HEK293 (cell line): ENCODE results near the gene BCS1L.

Experiments
- CTCF ChIA-PET: fragments of 350-600 bp; formaldehyde crosslinking; extraction: SDS; loops from one replicate; lab custom pipeline; 2021; ENCODE audit warnings: antibody characterized with exemption; lab: Yijun Ruan, JAX
- POLR2A ChIA-PET: fragments of 300-600 bp; formaldehyde crosslinking; extraction: SDS; loops from one replicate; lab custom pipeline; 2020; ENCODE audit warnings: antibody characterized with exemption, inconsistent platforms; lab: Yijun Ruan, JAX
- H3K27ac ChIP-seq: fragments of 200-500 bp; sonication (Bioruptor generic); 2 replicates; pipeline ENCODE4 v1.5.1; 2014; ENCODE audit warnings: low read depth, low read length, control low read depth, inconsistent platforms; ENCODE audit errors: extremely low read depth
- H3K36me3 ChIP-seq, 2 experiments: fragments of 200-500 bp in 1 of 2; sonication (Bioruptor generic) in 1 of 2; 1 replicate in 1 of 2; 2 replicates in 1 of 2; pipeline ENCODE4 v1.5.1; 2014 to 2017; ENCODE audit warnings: inconsistent platforms in 2 of 2, low read length in 2 of 2; ENCODE audit not compliant: control insufficient read depth in 2 of 2, insufficient read depth in 1 of 2
- H3K4me1 ChIP-seq: fragments of 200-500 bp; sonication (Bioruptor generic); 2 replicates; pipeline ENCODE4 v1.5.1; 2014; ENCODE audit warnings: mild to moderate bottlenecking, low read length, inconsistent platforms; ENCODE audit not compliant: control insufficient read depth, insufficient read depth
- H3K4me3 ChIP-seq: 2 replicates; pipeline ENCODE4 v1.5.1; 2011; ENCODE audit warnings: low read depth, mild to moderate bottlenecking, control low read depth, low read length, moderate library complexity
- H3K9me3 ChIP-seq: fragments of 200-500 bp; sonication (Bioruptor generic); 2 replicates; pipeline ENCODE4 v1.5.1; 2014; ENCODE audit warnings: low read depth, low read length, inconsistent platforms; ENCODE audit not compliant: control insufficient read depth, insufficient read depth
- GLI4 ChIP-seq: fragments of 450-650 bp; formaldehyde crosslinking; IDR thresholded peaks from 2 replicates; pipeline ENCODE4 v1.5.1; 2016; ENCODE audit warnings: missing biosample characterization, missing genetic modification characterization
- GLIS1 ChIP-seq: fragments of 450-650 bp; formaldehyde crosslinking; IDR thresholded peaks from 2 replicates; pipeline ENCODE4 v1.5.1; 2016; ENCODE audit warnings: missing biosample characterization, missing genetic modification characterization
- PRDM1 ChIP-seq: fragments of 450-650 bp; formaldehyde crosslinking; IDR thresholded peaks from 2 replicates; pipeline ENCODE4; 2016; ENCODE audit warnings: missing biosample characterization, missing genetic modification characterization
- YY2 ChIP-seq: fragments of 450-650 bp; formaldehyde crosslinking; IDR thresholded peaks from 2 replicates; pipeline ENCODE4 v1.5.1; 2016; ENCODE audit warnings: missing biosample characterization, missing genetic modification characterization
- ZFP3 ChIP-seq: fragments of 450-650 bp; formaldehyde crosslinking; IDR thresholded peaks from 2 replicates; pipeline ENCODE4 v1.5.1; 2016; ENCODE audit warnings: low read depth, missing biosample characterization, missing genetic modification characterization
- ZIC2 ChIP-seq: fragments of 450-650 bp; formaldehyde crosslinking; IDR thresholded peaks from 2 replicates; pipeline ENCODE4 v1.5.1; 2016; ENCODE audit warnings: missing biosample characterization, missing genetic modification characterization
- ZNF324 ChIP-seq: fragments of 450-650 bp; formaldehyde crosslinking; IDR thresholded peaks from 2 replicates; pipeline ENCODE4 v1.5.1; 2016; ENCODE audit warnings: missing biosample characterization, missing genetic modification characterization
- ZNF335 ChIP-seq: fragments of 450-650 bp; formaldehyde crosslinking; conservative IDR thresholded peaks from 2 replicates; pipeline ENCODE4 v1.5.1; 2016; ENCODE audit warnings: missing biosample characterization, missing genetic modification characterization
- ZNF391 ChIP-seq: fragments of 450-650 bp; formaldehyde crosslinking; IDR thresholded peaks from 2 replicates; pipeline ENCODE4 v1.5.1; 2016; ENCODE audit warnings: low read depth, missing biosample characterization, missing genetic modification characterization, borderline replicate concordance
- ZNF423 ChIP-seq: fragments of 450-650 bp; formaldehyde crosslinking; IDR thresholded peaks from 2 replicates; pipeline ENCODE4 v1.5.1; 2016; ENCODE audit warnings: missing biosample characterization, missing genetic modification characterization
- ZNF514 ChIP-seq: fragments of 450-650 bp; formaldehyde crosslinking; IDR thresholded peaks from 2 replicates; pipeline ENCODE4 v1.5.1; 2016; ENCODE audit warnings: missing biosample characterization, missing genetic modification characterization
- ZNF529 ChIP-seq: fragments of 450-650 bp; formaldehyde crosslinking; IDR thresholded peaks from 2 replicates; pipeline ENCODE4 v1.5.1; 2017; ENCODE audit warnings: missing genetic modification characterization, missing biosample characterization; ENCODE audit not compliant: insufficient replicate concordance
- ZNF600 ChIP-seq: fragments of 450-650 bp; formaldehyde crosslinking; IDR thresholded peaks from 2 replicates; pipeline ENCODE4 v1.5.1; 2016; ENCODE audit warnings: missing biosample characterization, missing genetic modification characterization
- ZNF701 ChIP-seq: fragments of 450-650 bp; formaldehyde crosslinking; IDR thresholded peaks from 2 replicates; pipeline ENCODE4 v1.5.1; 2016; ENCODE audit warnings: missing biosample characterization, missing genetic modification characterization
- TF ChIP-seq, protein P1 (sequence below): fragments of 450-650 bp; formaldehyde crosslinking; IDR thresholded peaks from 2 replicates; pipeline ENCODE4 v1.5.1; 2016; ENCODE audit warnings: missing biosample characterization, missing genetic modification characterization
- TF ChIP-seq, protein P2 (sequence below): fragments of 450-650 bp; formaldehyde crosslinking; IDR thresholded peaks from 2 replicates; pipeline ENCODE4 v1.5.1; 2017; ENCODE audit warnings: missing biosample characterization, missing genetic modification characterization
- TF ChIP-seq, protein P3 (sequence below): fragments of 450-650 bp; formaldehyde crosslinking; IDR thresholded peaks from 2 replicates; pipeline ENCODE4 v1.5.1; 2016; ENCODE audit warnings: missing biosample characterization, missing genetic modification characterization
- TF ChIP-seq, protein P4 (sequence below): sonication (generic); formaldehyde crosslinking; IDR thresholded peaks from 2 replicates; pipeline ENCODE4 v1.8.1; 2022; ENCODE audit warnings: mild to moderate bottlenecking, moderate library complexity, missing genetic modification reagents
- TF ChIP-seq, protein P5 (sequence below): IDR thresholded peaks from 2 replicates; pipeline ENCODE4 v1.6.1; 2011; ENCODE audit warnings: mild to moderate bottlenecking, low read depth, low read length, borderline replicate concordance

BCS1L gene

DNA sequence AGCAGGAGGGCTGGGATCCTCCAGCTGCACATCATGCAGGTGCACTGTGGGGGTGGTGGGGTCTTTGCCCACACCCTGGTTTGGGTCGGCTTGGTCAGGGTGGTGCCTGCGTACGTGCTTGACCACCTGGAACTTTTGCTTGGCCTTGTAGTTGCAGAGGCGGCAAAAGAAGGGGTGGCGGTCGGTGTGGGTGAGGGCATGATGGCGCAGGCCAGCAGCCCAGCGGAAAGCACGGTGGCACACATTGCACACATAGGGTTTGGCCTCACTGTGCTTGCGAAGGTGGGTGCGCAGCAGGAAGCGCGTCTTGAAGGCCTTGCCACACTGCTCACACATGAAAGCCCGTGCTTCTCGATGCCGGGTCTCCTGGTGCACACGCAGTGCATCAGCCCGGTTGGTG is 21.1 kb upstream of the BCS1L start:
- Histone ChIP-seq H3K27ac (no peak overlapping the region), H3K4me3 (no peak overlapping the region), H3K9me3 (no peaks in the 10 kb centered on the region), H3K36me3 (peaks cover 37 to 92% of the 10 kb centered on the region in 2 experiments), H3K4me1 (no peaks in the 10 kb centered on the region)
- ChIA-PET POLR2A (no interaction called here), CTCF (no interaction called here)
- TF ChIP-seq, protein P1, sequence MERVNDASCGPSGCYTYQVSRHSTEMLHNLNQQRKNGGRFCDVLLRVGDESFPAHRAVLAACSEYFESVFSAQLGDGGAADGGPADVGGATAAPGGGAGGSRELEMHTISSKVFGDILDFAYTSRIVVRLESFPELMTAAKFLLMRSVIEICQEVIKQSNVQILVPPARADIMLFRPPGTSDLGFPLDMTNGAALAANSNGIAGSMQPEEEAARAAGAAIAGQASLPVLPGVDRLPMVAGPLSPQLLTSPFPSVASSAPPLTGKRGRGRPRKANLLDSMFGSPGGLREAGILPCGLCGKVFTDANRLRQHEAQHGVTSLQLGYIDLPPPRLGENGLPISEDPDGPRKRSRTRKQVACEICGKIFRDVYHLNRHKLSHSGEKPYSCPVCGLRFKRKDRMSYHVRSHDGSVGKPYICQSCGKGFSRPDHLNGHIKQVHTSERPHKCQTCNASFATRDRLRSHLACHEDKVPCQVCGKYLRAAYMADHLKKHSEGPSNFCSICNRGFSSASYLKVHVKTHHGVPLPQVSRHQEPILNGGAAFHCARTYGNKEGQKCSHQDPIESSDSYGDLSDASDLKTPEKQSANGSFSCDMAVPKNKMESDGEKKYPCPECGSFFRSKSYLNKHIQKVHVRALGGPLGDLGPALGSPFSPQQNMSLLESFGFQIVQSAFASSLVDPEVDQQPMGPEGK = no peak
- TF ChIP-seq ZNF514 (tag by site-specific recombination) (no peak), ZNF423 (tag by site-specific recombination) (no peak), ZNF324 (tag by site-specific recombination) (no peak), PRDM1 (tag by site-specific recombination) (no peak)
- TF ChIP-seq, protein P2, sequence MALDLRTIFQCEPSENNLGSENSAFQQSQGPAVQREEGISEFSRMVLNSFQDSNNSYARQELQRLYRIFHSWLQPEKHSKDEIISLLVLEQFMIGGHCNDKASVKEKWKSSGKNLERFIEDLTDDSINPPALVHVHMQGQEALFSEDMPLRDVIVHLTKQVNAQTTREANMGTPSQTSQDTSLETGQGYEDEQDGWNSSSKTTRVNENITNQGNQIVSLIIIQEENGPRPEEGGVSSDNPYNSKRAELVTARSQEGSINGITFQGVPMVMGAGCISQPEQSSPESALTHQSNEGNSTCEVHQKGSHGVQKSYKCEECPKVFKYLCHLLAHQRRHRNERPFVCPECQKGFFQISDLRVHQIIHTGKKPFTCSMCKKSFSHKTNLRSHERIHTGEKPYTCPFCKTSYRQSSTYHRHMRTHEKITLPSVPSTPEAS (tag by site-specific recombination) = no peak

DNA sequence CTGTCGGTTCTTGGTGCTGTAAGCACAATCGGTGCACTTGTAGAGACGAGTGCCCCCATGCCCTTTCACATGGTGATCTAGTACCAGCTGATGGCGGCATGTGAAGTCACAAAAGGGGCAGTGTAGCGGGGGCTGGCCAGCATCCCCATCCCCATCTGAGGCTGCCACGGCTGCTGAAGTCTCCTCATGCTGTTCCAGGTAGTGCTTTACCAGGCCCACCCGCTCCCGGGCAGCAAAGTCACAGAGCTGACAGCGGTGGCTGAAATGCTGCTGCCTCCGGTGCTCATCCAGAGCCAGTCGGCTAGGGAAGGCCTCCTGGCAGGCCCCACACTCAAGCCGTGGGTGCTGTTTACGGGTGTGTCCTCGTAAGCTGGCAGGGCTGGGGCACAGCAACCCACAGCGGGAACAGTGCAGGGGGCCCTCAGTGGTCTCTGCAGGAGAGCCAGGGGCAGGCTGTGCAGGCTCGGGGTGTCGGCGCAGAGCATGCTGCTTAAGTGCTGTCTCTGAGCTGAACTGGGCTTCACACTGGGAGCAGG is 17.3 kb upstream of the BCS1L start:
- no peak for TF ChIP-seq ZNF391 (tag by site-specific recombination)
- peak; percentile 17; the same call in 1 of the 2 replicates for TF ChIP-seq GLIS1
- TF ChIP-seq, protein P3, sequence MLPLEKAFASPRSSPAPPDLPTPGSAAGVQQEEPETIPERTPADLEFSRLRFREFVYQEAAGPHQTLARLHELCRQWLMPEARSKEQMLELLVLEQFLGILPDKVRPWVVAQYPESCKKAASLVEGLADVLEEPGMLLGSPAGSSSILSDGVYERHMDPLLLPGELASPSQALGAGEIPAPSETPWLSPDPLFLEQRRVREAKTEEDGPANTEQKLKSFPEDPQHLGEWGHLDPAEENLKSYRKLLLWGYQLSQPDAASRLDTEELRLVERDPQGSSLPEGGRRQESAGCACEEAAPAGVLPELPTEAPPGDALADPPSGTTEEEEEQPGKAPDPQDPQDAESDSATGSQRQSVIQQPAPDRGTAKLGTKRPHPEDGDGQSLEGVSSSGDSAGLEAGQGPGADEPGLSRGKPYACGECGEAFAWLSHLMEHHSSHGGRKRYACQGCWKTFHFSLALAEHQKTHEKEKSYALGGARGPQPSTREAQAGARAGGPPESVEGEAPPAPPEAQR (tag by site-specific recombination) = no peak
- TF ChIP-seq, protein P4, sequence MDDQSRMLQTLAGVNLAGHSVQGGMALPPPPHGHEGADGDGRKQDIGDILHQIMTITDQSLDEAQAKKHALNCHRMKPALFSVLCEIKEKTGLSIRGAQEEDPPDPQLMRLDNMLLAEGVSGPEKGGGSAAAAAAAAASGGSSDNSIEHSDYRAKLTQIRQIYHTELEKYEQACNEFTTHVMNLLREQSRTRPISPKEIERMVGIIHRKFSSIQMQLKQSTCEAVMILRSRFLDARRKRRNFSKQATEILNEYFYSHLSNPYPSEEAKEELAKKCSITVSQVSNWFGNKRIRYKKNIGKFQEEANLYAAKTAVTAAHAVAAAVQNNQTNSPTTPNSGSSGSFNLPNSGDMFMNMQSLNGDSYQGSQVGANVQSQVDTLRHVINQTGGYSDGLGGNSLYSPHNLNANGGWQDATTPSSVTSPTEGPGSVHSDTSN (CRISPR knock-in tag) = no peak
- TF ChIP-seq ZNF701 = no peak
- no peak for TF ChIP-seq YY2 (tag by site-specific recombination)
- TF ChIP-seq ZNF600 (tag by site-specific recombination) = no peak
- TF ChIP-seq, protein P5, sequence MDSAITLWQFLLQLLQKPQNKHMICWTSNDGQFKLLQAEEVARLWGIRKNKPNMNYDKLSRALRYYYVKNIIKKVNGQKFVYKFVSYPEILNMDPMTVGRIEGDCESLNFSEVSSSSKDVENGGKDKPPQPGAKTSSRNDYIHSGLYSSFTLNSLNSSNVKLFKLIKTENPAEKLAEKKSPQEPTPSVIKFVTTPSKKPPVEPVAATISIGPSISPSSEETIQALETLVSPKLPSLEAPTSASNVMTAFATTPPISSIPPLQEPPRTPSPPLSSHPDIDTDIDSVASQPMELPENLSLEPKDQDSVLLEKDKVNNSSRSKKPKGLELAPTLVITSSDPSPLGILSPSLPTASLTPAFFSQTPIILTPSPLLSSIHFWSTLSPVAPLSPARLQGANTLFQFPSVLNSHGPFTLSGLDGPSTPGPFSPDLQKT = no peak
- no peak for TF ChIP-seq ZNF335 (tag by site-specific recombination)
- TF ChIP-seq ZNF529 = no peak
- peak; percentile 47 for TF ChIP-seq ZIC2 (tag by site-specific recombination)
- TF ChIP-seq GLI4 = no peak
- no peak for TF ChIP-seq ZFP3 (tag by site-specific recombination)
- TF ChIP-seq, all 188 proteins: peak for 2
- POLR2A ChIA-PET = interaction anchor here (1.1 kb wide), 1 partner anchor 11 kb away, joined by 3 read pairs; no protein-coding TSS in a partner anchor
- H3K4me3 ChIP-seq = no peak overlapping the region
- H3K27ac ChIP-seq = no peak overlapping the region
- CTCF ChIA-PET = no interaction called here
- no peaks in the 10 kb centered on the region for H3K4me1 ChIP-seq
- H3K36me3 ChIP-seq = peaks cover 36 to 92% of the 10 kb centered on the region in 2 experiments
- no peaks in the 10 kb centered on the region for H3K9me3 ChIP-seq
